Ectodermal cell (in vitro differentiated cells): ENCODE data around the gene PLIN1.

ENCODE experiments used
- H3K27ac ChIP-seq: 2 replicates; pipeline ENCODE4 v1.7.0; 2013; ENCODE audit warnings: mild to moderate bottlenecking, low read depth, low read length; ENCODE audit not compliant: insufficient read depth, poor library complexity, severe bottlenecking
- H3K27me3 ChIP-seq: 2 replicates; pipeline ENCODE4 v1.7.0; 2013; ENCODE audit warnings: mild to moderate bottlenecking, low read length; ENCODE audit not compliant: insufficient read depth, control insufficient read depth, poor library complexity, severe bottlenecking
- H3K36me3 ChIP-seq: one replicate; pipeline ENCODE4 v1.7.0; 2013; ENCODE audit warnings: low read length; ENCODE audit not compliant: control insufficient read depth, insufficient read depth
- H3K4me1 ChIP-seq: one replicate; pipeline ENCODE4 v1.7.0; 2013; ENCODE audit warnings: low read length; ENCODE audit not compliant: control insufficient read depth, insufficient read depth
- H3K4me3 ChIP-seq: 2 replicates; pipeline ENCODE4 v1.7.0; 2013; ENCODE audit warnings: low read depth, low read length, control low read depth; ENCODE audit not compliant: insufficient read depth
- H3K9me3 ChIP-seq: 2 replicates; pipeline ENCODE4 v1.7.0; 2013; ENCODE audit warnings: mild to moderate bottlenecking, low read length, moderate library complexity; ENCODE audit not compliant: control insufficient read depth
- WGBS, 2 experiments: methylation state at CpG; one replicate each; pipeline ENCODE4 v1.1.7; 2013; ENCODE audit warnings: missing lambda C conversion rate in 2 of 2; 5-methylcytosine and 5-hydroxymethylcytosine counted together

The PLIN1 gene

GRCh38 chr15:89630260-89630659, 48.9 kb downstream of the PLIN1 start:
- Histone ChIP-seq H3K9me3 (no peaks in the 10 kb centered on the region), H3K36me3 (peaks cover 62% of the 10 kb centered on the region), H3K27me3 (no peaks in the 10 kb centered on the region), H3K4me3 (no peak overlapping the region), H3K27ac (no peak overlapping the region), H3K4me1 (no peaks in the 10 kb centered on the region)
- WGBS, 2 experiments: 92% methylated on average over 14 of the region's 14 CpGs

- no peak overlapping the region for H3K27ac ChIP-seq
- H3K4me3 ChIP-seq: no peak overlapping the region
- H3K27me3 ChIP-seq: no peaks in the 10 kb centered on the region
- no peaks in the 10 kb centered on the region for H3K9me3 ChIP-seq
- H3K36me3 ChIP-seq: peaks cover 66% of the 10 kb centered on the region
- no peaks in the 10 kb centered on the region for H3K4me1 ChIP-seq
- WGBS, 2 experiments: 92 to 96% methylated on average over 5 of the region's 5 CpGs
These were observed 49.3 kb downstream of the PLIN1 start for GRCh38 chr15:89629829-89630228.

GRCh38 chr15:89628806-89629715, 50.1 kb downstream of the PLIN1 start:
- 93% methylated on average over 24 to 25 of the region's 30 CpGs for WGBS, 2 experiments
- Histone ChIP-seq H3K27me3 (no peaks in the 10 kb centered on the region), H3K9me3 (no peaks in the 10 kb centered on the region), H3K4me1 (no peaks in the 10 kb centered on the region), H3K27ac (no peak overlapping the region), H3K36me3 (peaks cover 72% of the 10 kb centered on the region), H3K4me3 (no peak overlapping the region)

GRCh38 chr15:89628301-89628700, 50.9 kb downstream of the PLIN1 start:
- no peak overlapping the region for H3K27ac ChIP-seq
- no peaks in the 10 kb centered on the region for H3K4me1 ChIP-seq
- no peak overlapping the region for H3K4me3 ChIP-seq
- H3K36me3 ChIP-seq: peaks cover 73% of the 10 kb centered on the region
- H3K27me3 ChIP-seq: no peaks in the 10 kb centered on the region
- no peaks in the 10 kb centered on the region for H3K9me3 ChIP-seq
- 96 to 97% methylated on average over 21 of the region's 21 CpGs for WGBS, 2 experiments

GRCh38 chr15:89627256-89627970, 51.8 kb downstream of the PLIN1 start:
- no peaks in the 10 kb centered on the region for H3K27me3 ChIP-seq
- H3K4me1 ChIP-seq: no peaks in the 10 kb centered on the region
- no peak overlapping the region for H3K4me3 ChIP-seq
- no peaks in the 10 kb centered on the region for H3K9me3 ChIP-seq
- H3K36me3 ChIP-seq: peaks cover 77% of the 10 kb centered on the region
- WGBS, 2 experiments: 94 to 95% methylated on average over 8 of the region's 8 CpGs
- H3K27ac ChIP-seq: no peak overlapping the region

GRCh38 chr15:89625716-89626115, 53.5 kb downstream of the PLIN1 start:
- Histone ChIP-seq H3K4me1 (no peaks in the 10 kb centered on the region), H3K4me3 (no peak overlapping the region), H3K27ac (no peak overlapping the region), H3K36me3 (peaks cover 69% of the 10 kb centered on the region), H3K27me3 (no peaks in the 10 kb centered on the region), H3K9me3 (no peaks in the 10 kb centered on the region)
- WGBS, 2 experiments: 95 to 96% methylated on average over 9 of the region's 9 CpGs

- 100% methylated on average over 1 of the region's 1 CpG for whole genome bisulfite sequencing, 2 experiments
- no peaks in the 10 kb centered on the region for H3K27me3 ChIP-seq
- H3K4me3 ChIP-seq: no peak overlapping the region
- no peak overlapping the region for H3K27ac ChIP-seq
- H3K4me1 ChIP-seq: no peaks in the 10 kb centered on the region
- H3K9me3 ChIP-seq: no peaks in the 10 kb centered on the region
- peaks cover 69% of the 10 kb centered on the region for H3K36me3 ChIP-seq
These were observed 56.0 kb downstream of the PLIN1 start for GRCh38 chr15:89623165-89623564.

GRCh38 chr15:89621547-89621946, 57.6 kb downstream of the PLIN1 start:
- H3K4me3 ChIP-seq: no peak overlapping the region
- H3K9me3 ChIP-seq: no peaks in the 10 kb centered on the region
- H3K36me3 ChIP-seq: peaks cover 65% of the 10 kb centered on the region
- 91 to 99% methylated on average over 4 of the region's 4 CpGs for WGBS, 2 experiments
- H3K27me3 ChIP-seq: no peaks in the 10 kb centered on the region
- H3K4me1 ChIP-seq: no peaks in the 10 kb centered on the region
- H3K27ac ChIP-seq: no peak overlapping the region

- H3K27me3 ChIP-seq: no peaks in the 10 kb centered on the region
- no peaks in the 10 kb centered on the region for H3K9me3 ChIP-seq
- H3K36me3 ChIP-seq: peaks cover 59% of the 10 kb centered on the region
- H3K27ac ChIP-seq: no peak overlapping the region
- H3K4me3 ChIP-seq: no peak overlapping the region
- WGBS, 2 experiments: 90 to 96% methylated on average over 4 of the region's 4 CpGs
- no peaks in the 10 kb centered on the region for H3K4me1 ChIP-seq
These were observed 62.9 kb downstream of the PLIN1 start for GRCh38 chr15:89616228-89616627.

- Histone ChIP-seq H3K9me3 (no peaks in the 10 kb centered on the region), H3K27ac (no peak overlapping the region), H3K36me3 (peaks cover 58% of the 10 kb centered on the region), H3K4me3 (no peak overlapping the region), H3K4me1 (no peaks in the 10 kb centered on the region), H3K27me3 (no peaks in the 10 kb centered on the region)
- 100% methylated on average over 1 of the region's 1 CpG for WGBS, 2 experiments
These were observed 64.0 kb downstream of the PLIN1 start for GRCh38 chr15:89615135-89615534.
